ENCODE data around the gene TBPL1. TPM values are rescaled to one million over a fixed set of nuclear protein-coding genes. Genes with fewer than 3 reads are reported as not detected.
"Not testable (repeated sequence)": the region's sequence is repeated elsewhere in the genome, so short reads cannot be mapped to it uniquely, and the experiment has no call there.

TBPL1 gene
- total RNA-seq, 1 experiment from 2014 or later = 13.0 TPM

DNA sequence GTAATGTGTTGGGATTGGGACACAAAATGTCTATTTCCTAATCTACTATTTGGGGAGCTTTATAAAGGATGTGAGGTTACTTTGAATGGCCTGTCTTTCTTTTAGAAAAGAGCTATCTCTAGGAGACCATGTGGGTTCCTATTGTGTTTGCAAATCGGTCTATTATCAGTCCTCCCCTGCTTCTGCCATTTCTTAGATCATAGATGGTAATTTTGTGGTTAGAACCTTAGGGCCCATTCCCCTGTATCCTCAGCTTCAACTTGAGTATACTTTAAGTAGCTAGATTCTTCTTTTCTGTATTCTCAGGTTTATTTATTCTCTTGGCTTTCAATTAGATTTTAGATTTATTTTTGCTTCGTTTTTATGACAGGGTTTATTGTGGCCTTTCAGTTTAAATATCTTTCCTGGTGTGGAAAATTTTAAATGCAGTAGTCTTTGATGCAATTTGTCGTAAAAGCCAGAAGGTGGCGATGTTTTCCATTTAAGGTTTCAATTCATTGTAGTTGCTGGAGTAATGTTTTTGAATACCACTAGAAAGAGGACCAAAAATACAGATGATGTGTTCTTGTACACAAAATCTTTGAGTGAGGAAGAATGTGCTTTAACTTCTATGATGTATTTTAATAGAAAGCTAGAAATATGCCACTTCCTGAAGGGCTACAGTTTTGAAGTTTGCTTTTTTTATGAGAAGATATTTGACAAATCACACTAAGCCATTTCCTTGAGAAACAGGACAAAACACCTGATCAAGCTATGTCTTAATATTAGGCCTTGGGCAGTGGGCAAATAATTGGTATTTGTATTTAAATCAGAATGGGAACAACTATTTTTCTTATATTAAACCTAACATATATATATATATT is 20.3 kb downstream of the TBPL1 start:
- DNase-seq (ENCODE audit: low spot score) = peak; percentile 69

- DNase-seq (ENCODE audit: low spot score) = peak; percentile 52
These were observed 25.2 kb downstream of the TBPL1 start for GRCh38 chr6:133977983-133978895.

DNA sequence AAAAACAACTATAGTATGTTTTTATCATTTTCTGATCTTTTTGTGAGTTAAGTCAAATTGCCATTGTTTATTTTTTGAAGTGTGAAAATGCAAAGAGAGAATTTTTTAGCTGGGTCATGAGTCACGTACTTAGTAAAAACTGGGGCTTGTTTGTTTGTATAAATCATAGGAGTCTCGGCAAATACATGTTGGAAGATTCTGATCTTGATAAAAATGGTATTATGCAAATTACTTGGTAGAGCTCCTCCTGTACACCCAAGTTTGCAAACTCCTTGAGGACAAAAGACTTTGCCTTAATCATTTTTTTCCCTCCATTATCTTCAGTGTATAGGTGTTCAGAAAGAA is 25.8 kb downstream of the TBPL1 start:
- DNase-seq (ENCODE audit: low spot score) = peak; percentile 20

GRCh38 chr6:133979269-133979963 is 26.4 kb downstream of the TBPL1 start:
- not testable (repeated sequence) for DNase-seq (ENCODE audit: low spot score)

GRCh38 chr6:133980168-133980567 is 27.1 kb downstream of the TBPL1 start:
- peak; percentile 18 for DNase-seq (ENCODE audit: low spot score)

DNA sequence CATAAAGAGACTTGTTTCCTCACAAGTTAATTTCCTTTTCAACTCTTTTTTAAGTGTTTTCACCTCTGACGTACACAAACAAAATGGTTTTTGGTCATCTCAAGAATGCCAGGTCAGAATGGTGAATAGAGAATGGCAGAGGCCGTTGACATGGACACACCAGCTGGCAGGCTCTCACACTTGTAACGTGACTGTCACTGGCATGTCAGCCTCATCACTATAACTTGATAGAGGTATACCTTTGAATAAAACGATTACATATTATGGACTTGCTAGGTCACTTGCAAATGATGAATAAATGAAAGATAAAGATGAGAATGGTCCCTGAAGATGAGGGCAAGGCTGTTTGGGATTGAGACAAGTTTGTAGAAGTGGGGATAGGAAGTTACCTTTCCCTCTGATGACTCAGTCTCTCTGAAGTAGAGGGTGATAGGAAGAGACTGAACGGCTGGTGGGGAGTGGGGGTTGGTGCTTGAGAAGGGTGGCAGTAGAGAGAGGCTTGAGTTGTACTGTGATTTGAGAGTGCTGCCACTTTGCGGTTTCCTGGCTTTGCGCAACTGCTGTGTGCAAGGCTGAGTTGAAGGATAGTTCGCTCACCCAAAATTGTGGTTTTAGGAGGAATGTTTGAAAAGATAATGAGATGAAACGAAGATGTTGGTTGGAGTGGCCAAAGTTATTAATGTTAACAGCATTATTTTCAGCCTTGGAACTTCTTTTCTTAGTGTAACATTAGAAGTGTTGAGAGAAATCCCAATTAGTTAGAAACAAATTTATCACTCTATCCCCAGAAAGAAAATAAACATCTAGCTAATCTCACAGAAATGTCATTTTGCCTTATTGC is 30.3 kb downstream of the TBPL1 start:
- peak; percentile 64 for DNase-seq (ENCODE audit: low spot score)

DNA sequence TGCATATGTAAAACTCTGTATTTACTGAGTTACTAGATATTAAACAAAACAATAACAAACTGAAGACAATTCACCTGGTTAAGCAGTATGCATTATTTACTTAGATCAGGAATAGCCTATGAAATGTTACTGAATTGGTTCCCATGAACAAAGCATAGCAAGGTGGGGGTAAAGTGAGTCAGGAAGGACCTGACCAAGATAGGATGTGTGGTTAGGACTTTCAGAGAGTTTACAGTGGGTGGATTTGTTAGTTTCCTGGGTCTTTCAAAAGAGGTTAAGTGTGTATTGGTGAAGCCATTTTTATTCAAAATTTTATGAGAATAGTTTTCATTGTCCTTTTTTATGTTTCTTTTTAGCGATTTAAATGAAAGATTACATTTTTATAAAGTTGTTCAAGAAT is 32.9 kb downstream of the TBPL1 start:
- DNase-seq (ENCODE audit: low spot score) = no peak

DNA sequence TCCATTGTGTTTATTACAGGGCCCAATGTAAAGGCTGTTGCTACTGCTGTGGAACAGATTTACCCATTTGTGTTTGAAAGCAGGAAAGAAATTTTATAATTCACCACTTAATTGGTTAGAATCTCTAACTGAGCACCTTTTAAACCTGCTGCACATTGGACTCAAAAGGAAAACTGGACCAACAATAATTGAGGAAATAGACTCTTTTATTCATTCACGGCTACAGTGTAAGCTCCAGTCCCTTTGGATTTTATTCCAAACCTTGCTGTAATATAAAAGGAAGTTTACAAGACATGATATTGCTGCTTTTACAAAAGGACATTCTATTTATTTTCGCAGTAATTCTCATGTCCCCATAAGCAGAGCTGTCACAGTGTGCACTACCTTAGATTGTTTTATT is 33.9 kb downstream of the TBPL1 start:
- DNase-seq (ENCODE audit: low spot score) = no peak

DNA sequence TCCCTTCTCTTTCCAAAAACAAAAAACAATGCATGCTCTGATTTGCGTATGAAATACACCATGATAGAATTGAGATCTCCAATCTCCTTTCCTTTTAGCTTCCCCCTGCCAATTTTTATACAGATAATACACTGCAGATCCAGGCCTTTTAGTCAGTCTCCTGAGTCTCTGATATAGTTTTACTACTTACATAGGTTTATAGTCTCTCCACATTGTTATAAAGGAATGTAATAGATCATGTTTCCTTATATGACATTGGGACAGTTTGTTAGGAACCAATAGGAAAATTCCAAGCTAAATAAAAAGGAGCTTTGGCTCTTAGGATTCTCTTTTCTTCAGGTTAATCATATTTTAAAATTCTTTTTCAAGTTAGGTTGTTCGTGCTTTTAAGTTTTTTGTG is 36.5 kb downstream of the TBPL1 start:
- DNase-seq (ENCODE audit: low spot score) = no peak

- no peak for DNase-seq (ENCODE audit: low spot score)
These were observed 37.3 kb downstream of the TBPL1 start for GRCh38 chr6:133990321-133990720.

DNA sequence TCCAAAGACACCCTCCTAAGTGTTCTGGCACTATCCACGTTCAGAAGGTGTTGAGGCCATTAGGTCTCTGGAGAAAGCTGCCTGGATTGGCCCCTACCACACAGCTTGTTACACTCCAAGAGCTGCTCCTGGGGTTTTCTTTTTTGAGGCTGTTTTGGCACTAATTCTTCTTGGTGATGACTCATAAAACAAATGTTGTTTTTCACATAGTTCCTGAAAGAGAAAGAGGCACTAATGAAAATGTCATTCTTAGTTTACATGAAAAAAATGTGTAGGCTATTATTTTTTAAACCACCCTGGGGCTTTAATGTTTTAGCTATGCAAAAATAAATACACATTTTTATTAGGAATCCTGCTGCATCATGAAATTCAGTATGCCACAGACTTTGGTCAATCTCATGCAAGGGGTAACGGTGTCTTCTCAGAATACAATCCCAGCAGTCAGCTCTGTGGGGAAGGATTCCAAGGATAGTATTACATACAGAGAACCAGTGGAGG is 38.1 kb downstream of the TBPL1 start:
- peak; percentile 35 for DNase-seq (ENCODE audit: low spot score)

DNA sequence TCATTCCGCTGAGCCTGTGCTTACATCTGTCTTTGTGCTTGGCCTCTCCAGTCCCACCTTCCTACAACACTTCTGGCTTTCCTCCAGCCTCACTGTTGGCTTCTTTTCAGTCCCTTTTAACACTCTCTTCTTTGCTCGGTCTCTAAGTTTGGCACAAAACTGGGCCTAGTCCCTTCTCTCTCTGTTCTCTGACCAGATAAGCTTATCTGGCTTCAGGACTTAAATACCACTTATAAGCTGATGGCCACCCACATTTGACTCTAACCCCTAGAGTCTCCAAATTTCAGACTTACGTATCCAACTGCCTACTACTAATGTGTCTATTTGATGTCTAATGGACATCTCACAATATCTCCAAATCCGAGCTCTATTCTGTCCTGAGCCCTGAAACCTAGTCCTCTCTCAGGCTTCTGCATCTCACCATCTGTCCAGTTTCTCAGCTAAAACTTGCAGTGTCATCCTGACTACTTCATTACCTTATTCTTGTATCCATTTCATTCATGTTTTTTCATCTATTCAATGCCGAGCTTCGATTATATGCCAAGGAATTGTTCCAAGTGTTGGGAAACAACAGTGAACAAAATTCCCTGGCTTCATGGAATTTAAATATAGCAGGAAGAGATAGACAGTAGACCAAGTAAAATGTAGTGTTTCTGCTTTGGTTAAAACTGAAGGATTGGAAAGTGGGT is 40.1 kb downstream of the TBPL1 start:
- no peak for DNase-seq (ENCODE audit: low spot score)

GRCh38 chr6:133995296-133995695 is 42.3 kb downstream of the TBPL1 start:
- peak; percentile 24 for DNase-seq (ENCODE audit: low spot score)

GRCh38 chr6:133995758-133996157 is 42.7 kb downstream of the TBPL1 start:
- DNase-seq (ENCODE audit: low spot score) = peak; percentile 50

DNA sequence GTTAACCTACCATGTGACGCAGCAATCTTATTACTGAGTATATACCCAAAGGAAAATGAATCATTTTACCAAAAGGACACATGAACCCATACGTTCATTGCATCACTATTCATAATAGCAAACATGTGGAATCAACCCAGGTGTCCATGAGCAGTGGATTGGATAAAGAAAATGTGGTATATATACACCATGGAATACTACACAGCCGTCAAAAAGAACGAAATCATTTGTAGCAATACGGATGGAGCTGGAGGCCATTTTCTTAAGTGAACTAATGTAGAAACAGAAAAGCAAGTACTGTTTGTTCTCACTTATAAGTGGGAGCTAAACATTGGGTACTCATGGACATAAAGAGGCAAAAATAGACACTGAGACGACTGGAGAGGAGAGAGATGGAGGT is 44.2 kb downstream of the TBPL1 start:
- no peak for DNase-seq (ENCODE audit: low spot score)

- no peak for DNase-seq (ENCODE audit: low spot score)
These were observed 46.3 kb downstream of the TBPL1 start for GRCh38 chr6:133999305-133999704.

- DNase-seq (ENCODE audit: low spot score) = no peak
These were observed 47.4 kb downstream of the TBPL1 start for GRCh38 chr6:134000443-134000842.

DNA sequence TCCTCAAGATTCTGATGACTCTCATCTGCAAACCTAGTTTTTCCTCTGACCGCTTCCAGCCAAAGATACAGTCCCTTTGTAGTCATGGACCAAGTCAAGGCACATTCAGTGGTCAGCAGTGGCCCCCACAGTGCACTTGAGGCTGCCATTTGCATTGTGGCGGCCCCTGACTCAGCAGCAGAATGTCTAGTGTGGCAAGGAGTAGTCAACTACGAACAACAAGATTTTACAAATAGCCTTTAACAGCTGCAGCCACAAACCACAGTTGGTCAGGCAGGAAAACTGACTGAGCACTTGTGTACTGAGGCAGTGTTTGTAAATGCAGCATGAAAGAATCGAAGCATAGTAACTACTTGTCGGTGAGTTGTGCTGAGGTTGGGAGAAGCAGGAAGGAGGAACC is 49.8 kb downstream of the TBPL1 start:
- no peak for DNase-seq (ENCODE audit: low spot score)

GRCh38 chr6:134003542-134003951 is 50.5 kb downstream of the TBPL1 start:
- DNase-seq (ENCODE audit: low spot score) = no peak

GRCh38 chr6:134004714-134005113 is 51.7 kb downstream of the TBPL1 start:
- no peak for DNase-seq (ENCODE audit: low spot score)
